NOMO-1 treated with DMSO at 0.1 percent for 48 hours (cell line): ENCODE results near the gene TEX36.
"Not testable (repeated sequence)": the region's sequence is repeated elsewhere in the genome, so short reads cannot be mapped to it uniquely, and the experiment has no call there.

Source experiments
- DNase-seq: peaks from one replicate; lab custom pipeline; 2025; ENCODE audit not compliant: unreplicated experiment; lab: John Stamatoyannopoulos, UW

The TEX36 gene

DNA sequence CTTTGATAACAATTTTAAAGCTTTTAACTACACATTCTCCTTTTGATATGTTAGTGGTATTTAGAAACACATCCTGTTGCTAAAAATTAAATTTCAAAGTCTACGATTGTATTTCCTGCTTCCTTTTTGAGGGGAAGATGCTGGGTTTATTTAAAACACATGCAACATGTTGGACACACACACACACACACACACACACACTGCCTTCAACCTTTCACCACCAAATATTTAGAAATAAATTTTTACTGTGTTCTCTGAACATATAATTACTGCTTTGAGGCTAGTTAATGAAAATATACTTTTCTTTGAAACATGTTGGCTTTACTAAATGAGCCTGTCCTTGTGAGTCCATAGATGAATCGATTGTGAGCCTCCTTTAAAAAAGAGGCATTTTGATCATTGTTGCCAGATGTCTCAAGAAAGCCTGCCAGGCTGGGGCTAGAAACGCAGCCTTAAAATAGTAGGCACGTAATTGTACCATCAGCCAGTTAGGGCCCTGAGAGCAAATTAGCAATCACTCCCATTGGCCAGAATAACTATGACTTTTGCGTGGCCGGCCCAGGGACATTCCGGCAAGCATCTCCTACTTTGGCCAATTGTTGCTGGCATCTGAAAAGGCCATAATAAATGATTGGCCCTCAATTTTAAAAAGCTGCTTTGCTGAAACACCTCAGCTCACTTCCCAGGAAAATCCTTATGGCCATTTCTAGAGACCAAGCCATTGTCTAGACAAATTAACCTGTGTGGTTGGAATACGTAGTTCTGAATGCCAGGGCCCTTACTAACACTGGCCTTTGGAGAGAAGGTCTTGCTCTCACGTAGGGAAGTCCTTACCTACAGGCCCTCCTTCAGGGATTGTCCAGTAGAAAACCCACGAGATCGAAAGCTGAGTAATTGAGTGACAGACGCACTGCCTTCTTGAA lies 9.9 kb upstream of the TEX36 start:
- no peak for DNase-seq

- no peak for DNase-seq
Measured at GRCh38 chr10:125692196-125692595, 9.2 kb upstream of the TEX36 start.

GRCh38 chr10:125691160-125691981 lies 8.4 kb upstream of the TEX36 start:
- DNase-seq = no peak

DNA sequence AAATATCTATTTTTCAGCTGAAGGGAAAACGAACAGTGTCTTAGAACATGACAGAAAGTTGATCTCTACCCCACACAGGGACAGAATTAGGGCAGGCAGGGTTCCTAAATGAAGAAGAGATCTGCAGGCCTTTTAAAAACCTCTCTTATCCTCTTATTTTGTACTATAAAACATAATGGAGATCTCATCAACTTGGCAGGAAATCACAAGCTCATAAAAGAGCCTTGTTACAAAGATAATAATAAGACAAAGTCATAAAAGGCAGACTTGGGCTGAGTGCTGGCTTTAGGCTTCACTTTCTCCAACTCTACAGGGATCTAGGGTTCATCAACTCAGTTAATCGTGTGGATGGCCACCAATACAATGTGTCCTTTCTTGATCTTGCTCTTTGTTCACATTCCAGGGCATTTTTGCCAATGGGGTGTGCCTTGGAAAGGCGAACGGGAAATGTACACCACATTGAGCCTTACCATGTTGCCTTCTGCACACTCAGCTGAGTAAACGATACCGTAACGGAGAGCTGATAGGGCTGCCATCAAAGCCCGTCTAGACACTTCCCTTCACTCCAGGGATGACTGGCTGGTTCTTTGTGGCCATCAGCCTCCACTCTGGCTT lies 7.1 kb upstream of the TEX36 start:
- DNase-seq = no peak

DNA sequence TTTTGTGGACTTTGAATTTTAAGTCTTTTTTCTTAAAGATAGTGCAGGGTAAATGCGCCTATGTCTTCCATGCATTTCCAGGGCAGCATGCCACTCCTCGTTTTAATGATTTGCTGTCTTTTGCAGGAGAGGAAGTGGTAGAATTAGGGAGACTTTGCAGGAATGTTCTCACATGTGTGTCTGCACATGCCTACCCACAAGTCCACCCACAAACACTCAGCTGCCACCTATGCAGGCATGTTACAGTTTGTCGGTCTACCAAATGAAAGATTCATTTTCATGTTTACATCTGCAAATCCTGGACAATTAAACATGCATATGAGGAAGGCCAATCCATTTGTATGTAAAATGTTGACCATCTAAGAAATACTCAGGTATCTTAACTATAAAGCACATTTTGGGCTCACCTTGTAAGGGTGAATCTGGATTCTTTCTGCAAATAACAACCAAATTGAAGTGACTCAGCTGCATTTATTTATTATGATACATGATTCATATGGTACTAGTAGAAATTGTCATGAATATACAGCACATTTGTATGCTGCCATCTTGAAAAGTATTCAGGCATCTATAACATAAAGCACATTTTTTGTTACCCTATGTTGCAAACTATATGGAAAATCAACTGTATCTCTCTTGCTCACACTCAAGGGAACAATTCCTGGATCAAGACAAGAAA lies 4.7 kb upstream of the TEX36 start:
- no peak for DNase-seq

GRCh38 chr10:125684581-125684980 lies 1.6 kb upstream of the TEX36 start:
- no peak for DNase-seq

DNA sequence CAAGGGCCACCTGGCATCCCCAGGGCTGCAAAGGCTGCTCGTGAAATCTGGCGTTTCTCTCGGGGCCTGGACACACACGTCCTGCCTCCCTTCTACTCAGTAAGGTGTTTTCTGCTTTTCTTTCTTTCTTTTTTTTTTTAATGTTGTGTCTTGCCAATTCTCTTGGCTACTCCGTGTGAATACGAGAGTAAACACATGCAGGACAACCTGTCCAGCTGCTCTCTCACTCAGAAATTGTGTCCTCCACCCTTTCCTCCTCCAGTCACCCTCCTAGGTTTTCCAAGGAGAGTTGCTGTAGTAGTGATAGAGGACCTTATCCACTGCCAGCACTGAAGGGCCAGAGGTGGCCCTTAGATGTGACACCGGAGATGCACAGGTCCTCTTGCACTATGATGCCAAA lies 858 bp upstream of the TEX36 start:
- no peak for DNase-seq

DNA sequence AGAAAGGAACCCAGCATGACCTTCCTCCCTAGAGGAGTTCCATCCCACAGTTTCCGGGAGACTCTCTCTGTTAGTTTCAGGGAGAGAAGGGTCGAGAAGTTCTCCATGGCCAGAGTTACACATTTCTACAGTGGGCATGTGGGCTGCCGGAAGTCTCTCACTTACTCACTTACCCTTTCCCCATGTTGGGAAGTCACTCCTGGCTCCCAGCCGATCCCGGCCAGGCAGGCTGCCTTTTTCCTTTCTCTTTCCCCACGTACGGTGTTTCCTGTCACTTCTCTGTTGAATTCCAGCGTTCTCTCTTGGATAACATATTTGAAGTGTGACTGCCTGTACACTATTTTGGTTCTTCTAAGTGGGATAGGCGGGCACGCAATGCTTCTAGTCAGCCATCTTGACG lies 3.5 kb downstream of the TEX36 start:
- DNase-seq = no peak

- no peak for DNase-seq
Measured at GRCh38 chr10:125672884-125673283, 10.1 kb downstream of the TEX36 start.

GRCh38 chr10:125662584-125662983 lies 20.4 kb downstream of the TEX36 start:
- DNase-seq = no peak

GRCh38 chr10:125661941-125662515 lies 20.9 kb downstream of the TEX36 start:
- no peak for DNase-seq

- no peak for DNase-seq
Measured at GRCh38 chr10:125661431-125661940, 21.5 kb downstream of the TEX36 start.

GRCh38 chr10:125659071-125659470 lies 23.9 kb downstream of the TEX36 start:
- DNase-seq = no peak

- no peak for DNase-seq
Measured at GRCh38 chr10:125656523-125656922, 26.4 kb downstream of the TEX36 start.

DNA sequence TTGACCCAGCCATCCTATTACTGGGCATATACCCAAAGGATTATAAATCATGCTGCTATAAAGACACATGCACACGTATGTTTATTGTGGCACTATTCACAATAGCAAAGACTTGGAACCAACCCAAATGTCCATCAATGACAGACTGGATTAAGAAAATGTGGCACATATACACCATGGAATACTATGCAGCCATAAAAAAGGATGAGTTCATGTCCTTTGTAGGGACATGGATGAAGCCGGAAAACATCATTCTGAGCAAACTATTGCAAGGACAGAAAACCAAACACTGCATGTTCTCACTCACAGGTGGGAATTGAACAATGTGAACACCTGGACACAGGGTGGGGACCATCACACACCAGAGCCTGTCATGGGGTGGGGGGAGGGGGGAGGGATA lies 29.9 kb downstream of the TEX36 start:
- not testable (repeated sequence) for DNase-seq

DNA sequence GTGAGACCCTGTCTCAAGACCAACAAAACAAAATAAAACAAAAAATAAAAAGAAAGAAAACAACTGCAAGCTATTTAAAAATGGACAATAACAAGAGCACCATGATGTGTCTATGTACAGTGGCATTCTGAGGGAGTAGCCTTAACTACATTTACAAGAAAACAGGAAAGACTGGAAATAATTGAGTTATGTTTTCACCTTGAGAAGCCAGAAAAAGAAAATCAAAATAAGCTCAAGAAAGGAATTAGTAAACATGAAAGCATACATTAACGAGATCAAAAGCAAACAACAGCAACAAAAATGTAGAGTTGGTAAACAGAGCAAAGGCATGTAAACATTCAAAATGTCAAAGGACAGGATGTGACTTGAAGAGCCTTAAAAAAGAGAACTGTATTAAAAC lies 36.7 kb downstream of the TEX36 start:
- no peak for DNase-seq

DNA sequence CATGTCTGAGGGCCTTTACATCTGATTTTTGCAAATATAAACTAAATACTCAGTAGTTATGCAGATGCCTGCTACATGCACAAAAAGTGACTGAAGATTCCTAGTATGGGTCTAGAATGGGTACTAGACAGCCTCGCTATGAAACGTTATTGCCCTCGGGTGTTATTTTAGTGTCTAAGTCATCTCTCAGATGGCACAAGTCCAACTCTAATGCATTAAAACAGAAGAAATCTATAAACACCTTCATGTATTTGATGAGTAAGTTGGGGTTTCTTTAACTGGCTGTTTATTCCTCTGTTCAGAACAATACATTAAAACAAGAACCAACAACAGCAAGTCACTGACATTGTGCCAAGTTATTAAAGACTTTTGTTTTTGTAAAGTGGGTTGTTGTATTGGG lies 41.6 kb downstream of the TEX36 start:
- DNase-seq = no peak

- no peak for DNase-seq
Measured at GRCh38 chr10:125640653-125641052, 42.3 kb downstream of the TEX36 start.

- DNase-seq = no peak
Measured at GRCh38 chr10:125639846-125640245, 43.1 kb downstream of the TEX36 start.

- no peak for DNase-seq
Measured at GRCh38 chr10:125638555-125638954, 44.4 kb downstream of the TEX36 start.

GRCh38 chr10:125637496-125637895 lies 45.5 kb downstream of the TEX36 start:
- DNase-seq = no peak
